Kidney glomerular epithelial cell (primary cell): Measurements from ENCODE around the gene PIAS4.

Experiments
- DNase-seq: peaks from one replicate; lab custom pipeline; 2025; lab: John Stamatoyannopoulos, UW

PIAS4 gene

GRCh38 chr19:4059891-4060620, 52.5 kb downstream of the PIAS4 start:
- no peak for DNase-seq

GRCh38 chr19:4060621-4061177, 53.2 kb downstream of the PIAS4 start:
- DNase-seq, result no peak

GRCh38 chr19:4061178-4061682, 53.7 kb downstream of the PIAS4 start:
- no peak for DNase-seq

GRCh38 chr19:4061683-4062418, 54.3 kb downstream of the PIAS4 start:
- no peak for DNase-seq

GRCh38 chr19:4062419-4063368, 55.2 kb downstream of the PIAS4 start:
- no peak for DNase-seq

- no peak for DNase-seq
These were observed 56.0 kb downstream of the PIAS4 start for GRCh38 chr19:4063369-4064148.

GRCh38 chr19:4064149-4064495, 56.6 kb downstream of the PIAS4 start:
- peak; percentile 21 for DNase-seq

GRCh38 chr19:4064496-4065260, 57.1 kb downstream of the PIAS4 start:
- DNase-seq, result no peak

- peak; percentile 86 for DNase-seq
These were observed 58.1 kb downstream of the PIAS4 start for GRCh38 chr19:4065430-4066175.

GRCh38 chr19:4066176-4066606, 58.7 kb downstream of the PIAS4 start:
- DNase-seq, result no peak

GRCh38 chr19:4066682-4067395, 59.3 kb downstream of the PIAS4 start, which contains the start of gene ZBTB7A:
ZBTB7A (minus strand) TSS chr19:4066899; CDS start chr19:4055232, 11,667 bp downstream.
- DNase-seq, result peak; percentile 31

- no peak for DNase-seq
These were observed 60.0 kb downstream of the PIAS4 start for GRCh38 chr19:4067396-4068046.

- DNase-seq, result no peak
These were observed 60.8 kb downstream of the PIAS4 start for GRCh38 chr19:4068047-4068966.

- no peak for DNase-seq
These were observed 61.9 kb downstream of the PIAS4 start for GRCh38 chr19:4069331-4069959.

GRCh38 chr19:4071610-4072009, 64.1 kb downstream of the PIAS4 start:
- no peak for DNase-seq

- no peak for DNase-seq
These were observed 67.8 kb downstream of the PIAS4 start for GRCh38 chr19:4075373-4075772.

GRCh38 chr19:4077007-4077374, 69.5 kb downstream of the PIAS4 start:
- DNase-seq, result no peak
